K562 (cell line): ENCODE measurements around the gene PLEKHM3. TPM values are rescaled to one million over a fixed set of nuclear protein-coding genes. Genes with fewer than 3 reads are reported as not detected.

Experiments
- ATAC-seq: fragments of 200-7000 bp; cut with Tn5 transposase; 3 replicates; pipeline ENCODE4 v1.9.1; 2020; ENCODE audit warnings: moderate library complexity
- BruUV-seq: library from RNA; stranded (reverse); fragments of 400-500 nt; replicated peaks from 2 replicates; lab custom pipeline; 2021; lab: Mats Ljungman, UMichigan
- CTCF ChIA-PET: fragments of 300-600 bp; formaldehyde crosslinking; extraction: SDS; loops from one replicate; lab custom pipeline; 2021; ENCODE audit warnings: low intra/inter-chr PET ratio; lab: Yijun Ruan, JAX
- POLR2A ChIA-PET: fragments of 300-600, 350-650 bp; sonication (Branson Sonifier 250); formaldehyde crosslinking; extraction: SDS; loops from one replicate; lab custom pipeline; 2021; ENCODE audit warnings: antibody characterized with exemption, inconsistent platforms; lab: Yijun Ruan, JAX
- DNase-seq, 4 experiments: peaks; one replicate each; pipeline versions ENCODE4 v3.0.0 to v3.0.0-alpha.2; 2011 to 2018; ENCODE audit warnings: low spot score in 3 of 4, mixed read lengths in 3 of 4; ENCODE audit errors: extremely low read depth in 1 of 4
- FAIRE-seq: peaks from 2 replicates; lab custom pipeline; 2011; peaks lifted over from hg19 to GRCh38; lab: Jason Lieb, UNC
- H2AFZ ChIP-seq: 2 replicates; pipeline ENCODE4 v1.6.0; 2011; ENCODE audit warnings: low read depth, low read length, control low read depth, inconsistent platforms
- H3K27ac ChIP-seq: fragments of 200-600 bp; 3 replicates; pipeline ENCODE4 v1.8.0; 2011; ENCODE audit warnings: low read depth, mild to moderate bottlenecking, control low read depth, inconsistent platforms, low read length, moderate library complexity, mixed read lengths; ENCODE audit errors: extremely low read depth
- H3K27me3 ChIP-seq, 2 experiments: fragments of 300-600 bp in 1 of 2; 2 replicates in 1 of 2; 3 replicates in 1 of 2; pipeline versions ENCODE4 v1.6.0 to v1.8.0; 2011; ENCODE audit warnings: inconsistent platforms in 2 of 2, low read length in 2 of 2, mild to moderate bottlenecking in 1 of 2, mixed read lengths in 1 of 2, moderate library complexity in 1 of 2; ENCODE audit not compliant: control insufficient read depth in 2 of 2, insufficient read depth in 2 of 2
- H3K36me3 ChIP-seq: fragments of 300-600 bp; 3 replicates; pipeline ENCODE4 v1.8.0; 2011; ENCODE audit warnings: mild to moderate bottlenecking, low read length, inconsistent platforms; ENCODE audit not compliant: control insufficient read depth, insufficient read depth
- H3K4me1 ChIP-seq, 2 experiments: fragments of 200-600 bp in 1 of 2; replicated peaks in 1 of 2; 2 replicates in 1 of 2; 3 replicates in 1 of 2; pipeline versions ENCODE4 v1.5.1 to v1.8.0; 2011; ENCODE audit warnings: inconsistent platforms in 2 of 2, low read length in 2 of 2, mild to moderate bottlenecking in 1 of 2, mixed read lengths in 1 of 2, moderate library complexity in 1 of 2; ENCODE audit not compliant: control insufficient read depth in 2 of 2, insufficient read depth in 2 of 2
- H3K4me2 ChIP-seq: 2 replicates; pipeline ENCODE4 v1.6.1; 2011; ENCODE audit warnings: low read length, control low read depth, inconsistent platforms, mixed read lengths; ENCODE audit not compliant: insufficient read depth
- H3K4me3 ChIP-seq: fragments of 200-600 bp; sonication (generic), shearing (Covaris generic); 2 replicates; pipeline ENCODE4 v1.5.1; 2016; ENCODE audit warnings: control low read depth, inconsistent platforms
- H3K79me2 ChIP-seq: fragments of 200-600 bp; 3 replicates; pipeline ENCODE4 v1.8.0; 2011; ENCODE audit warnings: low read length, inconsistent platforms; ENCODE audit not compliant: control insufficient read depth, insufficient read depth
- H3K9ac ChIP-seq, 2 experiments: 2 replicates each; pipeline versions ENCODE4 v1.6.0 to v1.6.1; 2011; ENCODE audit warnings: low read depth in 2 of 2, low read length in 2 of 2, control low read depth in 1 of 2, inconsistent platforms in 1 of 2, mild to moderate bottlenecking in 1 of 2, mixed read lengths in 1 of 2; ENCODE audit not compliant: insufficient read depth in 1 of 2
- H3K9me1 ChIP-seq: one replicate; pipeline ENCODE4 v1.6.0; 2011; ENCODE audit warnings: inconsistent platforms, mild to moderate bottlenecking, low read length, moderate library complexity; ENCODE audit not compliant: control insufficient read depth, insufficient read depth
- H3K9me3 ChIP-seq: replicated peaks from 2 replicates; pipeline ENCODE4 v1.5.1; 2011; ENCODE audit warnings: low read depth, low read length, inconsistent platforms; ENCODE audit not compliant: control insufficient read depth, insufficient read depth
- H4K20me1 ChIP-seq: replicated peaks from 2 replicates; pipeline ENCODE4 v1.6.1; 2011; ENCODE audit warnings: low read length, inconsistent platforms, mixed read lengths; ENCODE audit not compliant: control insufficient read depth, insufficient read depth
- ARID3B ChIP-seq: fragments of 250-450 bp; sonication (Bioruptor Pico); IDR thresholded peaks from 2 replicates; pipeline ENCODE4 v1.4.0; 2020; ENCODE audit warnings: borderline replicate concordance
- BRCA1 ChIP-seq, 2 experiments: fragments of 450-650 bp in 1 of 2; sonication (generic) in 1 of 2; formaldehyde crosslinking in 1 of 2; IDR thresholded peaks; 2 replicates each; pipeline versions ENCODE4 v1.5.0 to v1.6.1; 2017 to 2020; ENCODE audit warnings: mild to moderate bottlenecking in 1 of 2, missing genetic modification reagents in 1 of 2
- BRF1 ChIP-seq: IDR thresholded peaks from 3 replicates; pipeline ENCODE4 v1.6.1; 2011; ENCODE audit warnings: borderline replicate concordance, mild to moderate bottlenecking; ENCODE audit not compliant: insufficient read length; ENCODE audit errors: extremely low read depth
- ETS1 ChIP-seq: conservative IDR thresholded peaks from 2 replicates; pipeline ENCODE4 v1.6.1; 2011; ENCODE audit warnings: low read depth, mild to moderate bottlenecking, low read length; ENCODE audit not compliant: control insufficient read depth
- MAFG ChIP-seq: fragments of 450-650 bp; conservative IDR thresholded peaks from 2 replicates; pipeline ENCODE4 v1.6.1; 2016; ENCODE audit warnings: missing genetic modification characterization, missing compliant biosample characterization
- RFX5 ChIP-seq: IDR thresholded peaks from 2 replicates; pipeline ENCODE4 v1.6.1; 2011; ENCODE audit warnings: low read depth, mild to moderate bottlenecking, improper control_type of control experiment, low read length
- SMARCE1 ChIP-seq: fragments of 450-650 bp; IDR thresholded peaks from 2 replicates; pipeline ENCODE4 v1.7.1; 2016; ENCODE audit warnings: mild to moderate bottlenecking
- THRAP3 ChIP-seq: fragments of 450-650 bp; IDR thresholded peaks from 2 replicates; pipeline ENCODE4 v1.6.1; 2016; ENCODE audit warnings: mild to moderate bottlenecking, inconsistent platforms, borderline replicate concordance
- ZBTB8A ChIP-seq: fragments of 450-650 bp; IDR thresholded peaks from 2 replicates; pipeline ENCODE4 v1.6.1; 2018; ENCODE audit warnings: mild to moderate bottlenecking, moderate library complexity; ENCODE audit not compliant: partially characterized antibody
- ZNF311 ChIP-seq: fragments of 250-450 bp; sonication (Bioruptor Pico); IDR thresholded peaks from 2 replicates; pipeline ENCODE4 v1.4.0; 2020; ENCODE audit warnings: mild to moderate bottlenecking, moderate library complexity
- ZNF644 ChIP-seq: fragments of 200-800 bp; sonication (Bioruptor generic); IDR thresholded peaks from 2 replicates; pipeline ENCODE4 v1.6.1; 2016; ENCODE audit warnings: low read depth, missing genetic modification characterization, missing compliant biosample characterization
- WGBS: fragments of 100-300 bp; shearing (Covaris generic); methylation state at CpG from one replicate; pipeline ENCODE4 v1.1.6; 2016; ENCODE audit warnings: low coverage, mixed read lengths; ENCODE audit not compliant: insufficient coverage; ENCODE audit errors: missing lambda C conversion rate; 5-methylcytosine and 5-hydroxymethylcytosine counted together
- in situ Hi-C: fragments of 300-500 bp; cut with MboI; formaldehyde crosslinking; loops from 4 replicates; pipeline ENCODE4 v1.15.0; 2018; ENCODE audit warnings: inconsistent platforms, mixed read lengths
- intact Hi-C: fragments of 100-400 bp; cut with micrococcal nuclease; formaldehyde crosslinking; loops from 2 replicates; pipeline ENCODE4 v1.14.2; 2022
- polyA plus RNA-seq, 8 experiments: library from polyadenylated mRNA; depleted of rRNA in 4 of 8; stranded (reverse) in 5 of 8; unstranded in 3 of 8; fragments of >200 nt; fragmentation: Nextera tagmentation in 2 of 8; fragmentation: Illumina TruSeq in 1 of 8; extraction: Ambion mirVana in 2 of 8; extraction: Trizol in 1 of 8; gene quantifications; 2 replicates each; pipeline versions ENCODE4 v1.2.1 to v1.2.3, GENCODE V29; 2011 to 2014; ENCODE audit warnings: inconsistent platforms in 1 of 8, missing spikeins in 1 of 8
- total RNA-seq, 7 experiments: library from RNA; depleted of rRNA in 6 of 7; stranded (reverse); fragments of >200 nt in 6 of 7; fragmentation: Illumina TruSeq in 2 of 7; extraction: Trizol in 2 of 7; gene quantifications; 2 replicates each; pipeline versions ENCODE4 v1.2.1 to v1.2.3, GENCODE V29; 2011 to 2021; ENCODE audit warnings: low replicate concordance in 1 of 7
- TF ChIP-seq, protein P1 (sequence below): fragments of 450-650 bp; IDR thresholded peaks from 2 replicates; pipeline ENCODE4 v1.6.1; 2016
- TF ChIP-seq, protein P2 (sequence below): fragments of 200-800 bp; sonication (Bioruptor generic); IDR thresholded peaks from 2 replicates; pipeline ENCODE4 v1.6.1; 2017; ENCODE audit warnings: missing genetic modification characterization, missing compliant biosample characterization

Gene PLEKHM3
- total and polyA plus RNA-seq, 9 of the 15 experiments (the other 6 are each of a cell fraction or from before 2014, with no cell fraction given), result 0.24 to 1.6 (median 1.0) TPM

GRCh38 chr2:207778298-207778882, 246.9 kb downstream of the PLEKHM3 start:
- POLR2A ChIA-PET, result no interaction called here
- no peak overlapping the region for H3K4me2 ChIP-seq
- no TSS peak for BruUV-seq
- DNase-seq (no peak), ATAC-seq (no peak), FAIRE-seq (no peak)
- intact Hi-C loops, result no loop called here
- H2AFZ ChIP-seq, result no peak overlapping the region
- H3K9me3 ChIP-seq, result no peaks in the 10 kb centered on the region
- no peaks in the 10 kb centered on the region for H4K20me1 ChIP-seq
- WGBS, result 80% methylated on average over 1 of the region's 4 CpGs
- H3K36me3 ChIP-seq, result no peaks in the 10 kb centered on the region
- no peak overlapping the region for H3K4me3 ChIP-seq
- H3K9me1 ChIP-seq, result no peaks in the 10 kb centered on the region
- in situ Hi-C loops, result no loop called here
- H3K27me3 ChIP-seq, result no peaks in the 10 kb centered on the region
- CTCF ChIA-PET, result no interaction called here
- no peak overlapping the region for H3K9ac ChIP-seq
- H3K79me2 ChIP-seq, result no peaks in the 10 kb centered on the region; the same call in 2 of the 3 replicates
- H3K4me1 ChIP-seq, result peaks cover 2 to 4% of the 10 kb centered on the region in 2 experiments; a peak in 2 of 5 replicates
- H3K27ac ChIP-seq, result no peak overlapping the region
- TF ChIP-seq ZNF311 (CRISPR knock-in tag), result no peak
- TF ChIP-seq ZNF644 (tag), result no peak
- TF ChIP-seq ZBTB8A, result no peak
- TF ChIP-seq, protein P1, sequence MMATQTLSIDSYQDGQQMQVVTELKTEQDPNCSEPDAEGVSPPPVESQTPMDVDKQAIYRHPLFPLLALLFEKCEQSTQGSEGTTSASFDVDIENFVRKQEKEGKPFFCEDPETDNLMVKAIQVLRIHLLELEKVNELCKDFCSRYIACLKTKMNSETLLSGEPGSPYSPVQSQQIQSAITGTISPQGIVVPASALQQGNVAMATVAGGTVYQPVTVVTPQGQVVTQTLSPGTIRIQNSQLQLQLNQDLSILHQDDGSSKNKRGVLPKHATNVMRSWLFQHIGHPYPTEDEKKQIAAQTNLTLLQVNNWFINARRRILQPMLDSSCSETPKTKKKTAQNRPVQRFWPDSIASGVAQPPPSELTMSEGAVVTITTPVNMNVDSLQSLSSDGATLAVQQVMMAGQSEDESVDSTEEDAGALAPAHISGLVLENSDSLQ, result no peak
- TF ChIP-seq BRCA1 (IDR thresholded peaks at IDR 0.05), result no peak
- no peak for TF ChIP-seq BRCA1 (CRISPR knock-in tag; IDR thresholded peaks at IDR 0.05)
- no peak for TF ChIP-seq BRF1
- TF ChIP-seq ARID3B (CRISPR knock-in tag), result no peak
- no peak for TF ChIP-seq THRAP3
- no peak for TF ChIP-seq ETS1
- TF ChIP-seq, protein P2, sequence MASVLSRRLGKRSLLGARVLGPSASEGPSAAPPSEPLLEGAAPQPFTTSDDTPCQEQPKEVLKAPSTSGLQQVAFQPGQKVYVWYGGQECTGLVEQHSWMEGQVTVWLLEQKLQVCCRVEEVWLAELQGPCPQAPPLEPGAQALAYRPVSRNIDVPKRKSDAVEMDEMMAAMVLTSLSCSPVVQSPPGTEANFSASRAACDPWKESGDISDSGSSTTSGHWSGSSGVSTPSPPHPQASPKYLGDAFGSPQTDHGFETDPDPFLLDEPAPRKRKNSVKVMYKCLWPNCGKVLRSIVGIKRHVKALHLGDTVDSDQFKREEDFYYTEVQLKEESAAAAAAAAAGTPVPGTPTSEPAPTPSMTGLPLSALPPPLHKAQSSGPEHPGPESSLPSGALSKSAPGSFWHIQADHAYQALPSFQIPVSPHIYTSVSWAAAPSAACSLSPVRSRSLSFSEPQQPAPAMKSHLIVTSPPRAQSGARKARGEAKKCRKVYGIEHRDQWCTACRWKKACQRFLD (CRISPR knock-in tag), result no peak
- no peak for TF ChIP-seq SMARCE1
- TF ChIP-seq RFX5, result no peak
- no peak for TF ChIP-seq MAFG (tag)
